Measurements from ENCODE around the gene RFXANK. TPM values are rescaled to one million over a fixed set of nuclear protein-coding genes. Genes with fewer than 3 reads are reported as not detected.

RFXANK gene
- total RNA-seq, 1 experiment from 2014 or later, result 78.7 TPM

DNA sequence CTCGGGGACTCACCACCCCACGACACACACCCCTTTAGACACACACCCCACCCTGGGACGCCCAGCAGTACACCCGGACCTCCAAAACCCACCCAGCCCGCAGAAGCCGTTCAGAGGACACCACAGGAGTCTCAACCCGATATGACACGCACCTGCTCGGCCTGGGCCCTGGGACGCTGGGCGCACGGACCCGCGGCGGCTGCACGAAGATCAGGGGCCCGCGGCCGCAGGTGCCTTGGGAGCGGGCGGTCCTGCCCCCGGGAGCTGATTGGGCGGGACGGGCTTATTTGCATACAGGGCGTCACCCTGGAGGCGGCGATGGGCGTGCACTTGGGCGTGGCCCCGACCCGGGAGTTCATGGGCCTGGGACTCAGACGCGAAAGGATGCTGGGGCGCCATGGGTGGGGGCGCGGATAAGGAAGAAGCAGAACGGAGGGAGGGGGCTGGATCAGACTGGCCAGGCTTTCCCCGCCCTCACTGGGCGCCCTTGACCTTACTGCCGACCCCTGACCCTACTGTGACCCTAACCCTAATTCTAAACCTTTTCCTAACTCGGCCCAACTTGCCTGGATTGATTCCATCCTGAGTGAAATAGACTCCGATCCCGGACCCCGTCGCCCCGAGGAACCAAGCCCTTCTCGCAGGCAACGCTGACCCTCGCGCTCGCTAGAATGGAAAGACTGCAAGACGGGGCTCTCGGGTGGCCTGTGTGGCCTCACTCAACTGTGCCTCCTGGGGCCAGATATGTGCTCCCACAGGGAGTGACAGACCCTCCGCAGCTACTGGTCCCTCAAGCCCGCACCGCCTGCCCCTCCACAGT is 21.8 kb upstream of the RFXANK start, which contains the start of gene MEF2B (continued):
- no peak for TF ChIP-seq USF1 (CRISPR knock-in tag; IDR thresholded peaks at IDR 0.05)
- no peak for TF ChIP-seq FOXP1 (CRISPR knock-in tag; IDR thresholded peaks at IDR 0.05; ENCODE audit: borderline replicate concordance)
- TF ChIP-seq, protein P1, sequence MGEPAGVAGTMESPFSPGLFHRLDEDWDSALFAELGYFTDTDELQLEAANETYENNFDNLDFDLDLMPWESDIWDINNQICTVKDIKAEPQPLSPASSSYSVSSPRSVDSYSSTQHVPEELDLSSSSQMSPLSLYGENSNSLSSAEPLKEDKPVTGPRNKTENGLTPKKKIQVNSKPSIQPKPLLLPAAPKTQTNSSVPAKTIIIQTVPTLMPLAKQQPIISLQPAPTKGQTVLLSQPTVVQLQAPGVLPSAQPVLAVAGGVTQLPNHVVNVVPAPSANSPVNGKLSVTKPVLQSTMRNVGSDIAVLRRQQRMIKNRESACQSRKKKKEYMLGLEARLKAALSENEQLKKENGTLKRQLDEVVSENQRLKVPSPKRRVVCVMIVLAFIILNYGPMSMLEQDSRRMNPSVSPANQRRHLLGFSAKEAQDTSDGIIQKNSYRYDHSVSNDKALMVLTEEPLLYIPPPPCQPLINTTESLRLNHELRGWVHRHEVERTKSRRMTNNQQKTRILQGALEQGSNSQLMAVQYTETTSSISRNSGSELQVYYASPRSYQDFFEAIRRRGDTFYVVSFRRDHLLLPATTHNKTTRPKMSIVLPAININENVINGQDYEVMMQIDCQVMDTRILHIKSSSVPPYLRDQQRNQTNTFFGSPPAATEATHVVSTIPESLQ (CRISPR knock-in tag; IDR thresholded peaks at IDR 0.05), result no peak
- TF ChIP-seq, protein P2, sequence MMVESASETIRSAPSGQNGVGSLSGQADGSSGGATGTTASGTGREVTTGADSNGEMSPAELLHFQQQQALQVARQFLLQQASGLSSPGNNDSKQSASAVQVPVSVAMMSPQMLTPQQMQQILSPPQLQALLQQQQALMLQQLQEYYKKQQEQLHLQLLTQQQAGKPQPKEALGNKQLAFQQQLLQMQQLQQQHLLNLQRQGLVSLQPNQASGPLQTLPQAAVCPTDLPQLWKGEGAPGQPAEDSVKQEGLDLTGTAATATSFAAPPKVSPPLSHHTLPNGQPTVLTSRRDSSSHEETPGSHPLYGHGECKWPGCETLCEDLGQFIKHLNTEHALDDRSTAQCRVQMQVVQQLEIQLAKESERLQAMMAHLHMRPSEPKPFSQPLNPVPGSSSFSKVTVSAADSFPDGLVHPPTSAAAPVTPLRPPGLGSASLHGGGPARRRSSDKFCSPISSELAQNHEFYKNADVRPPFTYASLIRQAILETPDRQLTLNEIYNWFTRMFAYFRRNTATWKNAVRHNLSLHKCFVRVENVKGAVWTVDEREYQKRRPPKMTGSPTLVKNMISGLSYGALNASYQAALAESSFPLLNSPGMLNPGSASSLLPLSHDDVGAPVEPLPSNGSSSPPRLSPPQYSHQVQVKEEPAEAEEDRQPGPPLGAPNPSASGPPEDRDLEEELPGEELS (CRISPR knock-in tag; IDR thresholded peaks at IDR 0.05), result no peak
- TF ChIP-seq, protein P3, sequence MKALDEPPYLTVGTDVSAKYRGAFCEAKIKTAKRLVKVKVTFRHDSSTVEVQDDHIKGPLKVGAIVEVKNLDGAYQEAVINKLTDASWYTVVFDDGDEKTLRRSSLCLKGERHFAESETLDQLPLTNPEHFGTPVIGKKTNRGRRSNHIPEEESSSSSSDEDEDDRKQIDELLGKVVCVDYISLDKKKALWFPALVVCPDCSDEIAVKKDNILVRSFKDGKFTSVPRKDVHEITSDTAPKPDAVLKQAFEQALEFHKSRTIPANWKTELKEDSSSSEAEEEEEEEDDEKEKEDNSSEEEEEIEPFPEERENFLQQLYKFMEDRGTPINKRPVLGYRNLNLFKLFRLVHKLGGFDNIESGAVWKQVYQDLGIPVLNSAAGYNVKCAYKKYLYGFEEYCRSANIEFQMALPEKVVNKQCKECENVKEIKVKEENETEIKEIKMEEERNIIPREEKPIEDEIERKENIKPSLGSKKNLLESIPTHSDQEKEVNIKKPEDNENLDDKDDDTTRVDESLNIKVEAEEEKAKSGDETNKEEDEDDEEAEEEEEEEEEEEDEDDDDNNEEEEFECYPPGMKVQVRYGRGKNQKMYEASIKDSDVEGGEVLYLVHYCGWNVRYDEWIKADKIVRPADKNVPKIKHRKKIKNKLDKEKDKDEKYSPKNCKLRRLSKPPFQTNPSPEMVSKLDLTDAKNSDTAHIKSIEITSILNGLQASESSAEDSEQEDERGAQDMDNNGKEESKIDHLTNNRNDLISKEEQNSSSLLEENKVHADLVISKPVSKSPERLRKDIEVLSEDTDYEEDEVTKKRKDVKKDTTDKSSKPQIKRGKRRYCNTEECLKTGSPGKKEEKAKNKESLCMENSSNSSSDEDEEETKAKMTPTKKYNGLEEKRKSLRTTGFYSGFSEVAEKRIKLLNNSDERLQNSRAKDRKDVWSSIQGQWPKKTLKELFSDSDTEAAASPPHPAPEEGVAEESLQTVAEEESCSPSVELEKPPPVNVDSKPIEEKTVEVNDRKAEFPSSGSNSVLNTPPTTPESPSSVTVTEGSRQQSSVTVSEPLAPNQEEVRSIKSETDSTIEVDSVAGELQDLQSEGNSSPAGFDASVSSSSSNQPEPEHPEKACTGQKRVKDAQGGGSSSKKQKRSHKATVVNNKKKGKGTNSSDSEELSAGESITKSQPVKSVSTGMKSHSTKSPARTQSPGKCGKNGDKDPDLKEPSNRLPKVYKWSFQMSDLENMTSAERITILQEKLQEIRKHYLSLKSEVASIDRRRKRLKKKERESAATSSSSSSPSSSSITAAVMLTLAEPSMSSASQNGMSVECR (CRISPR knock-in tag; IDR thresholded peaks at IDR 0.05; ENCODE audit: borderline replicate concordance), result no peak

DNA sequence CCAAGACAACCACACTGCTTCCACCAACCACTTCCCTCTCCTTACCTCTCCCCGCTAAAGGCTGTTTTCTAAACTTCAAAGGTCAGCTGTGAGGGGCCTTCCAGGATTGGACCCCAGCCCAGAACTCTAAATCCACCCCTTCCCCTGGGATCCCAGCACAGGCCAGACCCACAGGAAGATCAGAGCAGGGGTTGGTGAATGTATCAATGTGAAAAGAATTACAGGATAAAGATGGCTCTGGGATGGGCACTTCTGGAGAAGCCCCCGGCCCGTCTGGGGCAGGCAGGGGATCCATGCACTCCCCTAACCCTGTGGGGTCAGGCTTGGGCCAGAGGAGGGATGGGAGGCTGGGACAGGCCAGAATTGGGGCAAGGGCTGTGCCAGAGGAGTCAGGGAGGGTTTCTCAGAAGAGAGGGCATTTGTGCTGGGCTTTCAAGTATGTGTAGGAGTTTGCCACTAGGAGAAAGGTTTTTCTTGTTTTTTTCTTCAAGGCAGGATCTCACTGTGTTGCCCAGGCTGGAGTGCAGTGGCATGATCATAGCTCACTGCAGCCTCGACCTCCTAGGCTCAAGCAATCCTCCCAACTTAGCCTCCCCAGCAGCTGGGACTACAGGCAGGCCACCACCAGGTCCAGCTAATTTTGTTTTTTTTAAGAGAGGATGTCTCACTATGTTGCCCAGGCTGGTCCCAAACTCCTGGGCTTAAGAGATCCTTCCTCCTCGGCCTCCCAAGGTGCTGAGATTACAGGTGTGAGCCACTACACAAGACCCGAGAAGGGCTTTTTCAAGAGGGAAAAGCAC is 21.0 kb upstream of the RFXANK start:
- CTCF ChIA-PET, result no interaction called here
- Mint-ChIP-seq H3K27ac (no peak overlapping the region), H3K36me3 (no peaks in the 10 kb centered on the region), H3K27me3 (ENCODE audit: low read depth) (peaks cover 68% of the 10 kb centered on the region), H3K4me1 (peaks cover 15% of the 10 kb centered on the region), H3K4me3 (peak overlapping the region; percentile 61), H3K9me3 (no peaks in the 10 kb centered on the region)
- no peak for ATAC-seq
- POLR2A ChIA-PET, result interaction anchor here (0.6 to 1.5 kb wide), 2 partner anchors 10 to 22 kb away, joined by 3 to 12 read pairs; no protein-coding TSS in a partner anchor
- DNase-seq (ENCODE audit: low spot score), result no peak
- TF ChIP-seq ZNF121 (CRISPR knock-in tag; IDR thresholded peaks at IDR 0.05) (peak; percentile 81; the same call in 1 of the 2 replicates), ETV6 (CRISPR knock-in tag; IDR thresholded peaks at IDR 0.05) (no peak), NR3C1 (CRISPR knock-in tag; conservative IDR thresholded peaks at IDR 0.05; ENCODE audit: low read depth) (no peak), NFYB (CRISPR knock-in tag; conservative IDR thresholded peaks at IDR 0.05; ENCODE audit: low read depth) (no peak), ZNF425 (CRISPR knock-in tag; conservative IDR thresholded peaks at IDR 0.05) (no peak)
